Pancreas (tissue), 10 donors: ENCODE measurements around the gene TMEM238. TPM values are rescaled to one million over a fixed set of nuclear protein-coding genes. Genes with fewer than 3 reads are reported as not detected.

ENCODE experiments used
- ATAC-seq, 4 donors: fragments of 200-7000 bp; cut with Tn5 transposase; one replicate each; pipeline versions ENCODE4 v1.8.0 to v1.9.1; 2020; ENCODE audit warnings: mild to moderate bottlenecking in 4 of 4, moderate library complexity in 4 of 4
- DNase-seq, 6 donors: peaks; one replicate each; pipeline ENCODE4 v3.0.0-alpha.2; 2020
- FAIRE-seq: peaks from 2 replicates; lab custom pipeline; 2012; peaks lifted over from hg19 to GRCh38; lab: Jason Lieb, UNC
- H3K27ac ChIP-seq, 4 donors: fragments of 200-600 bp; sonication (generic); 1 replicate in 3 of 4; 2 replicates in 1 of 4; pipeline versions ENCODE4 v1.5.0 to v1.8.0; 2020
- H3K27me3 ChIP-seq, 4 donors: fragments of 200-600 bp; one replicate each; pipeline ENCODE4 v1.8.0; 2021
- H3K36me3 ChIP-seq, 3 donors: fragments of 200-600 bp; sonication (generic) in 1 of 3; one replicate each; pipeline versions ENCODE4 v1.5.0 to v1.8.0; 2020 to 2021
- H3K4me1 ChIP-seq, 3 donors: fragments of 200-600 bp; one replicate each; pipeline ENCODE4 v1.8.0; 2021
- H3K4me3 ChIP-seq, 4 donors: fragments of 200-600 bp; sonication (generic) in 2 of 4; one replicate each; pipeline versions ENCODE4 v1.5.0 to v1.8.0; 2020 to 2021
- H3K9me3 ChIP-seq, 4 donors: fragments of 200-600 bp; one replicate each; pipeline ENCODE4 v1.8.0; 2021
- WGBS, 2 donors: extraction: QIAGEN DNeasy Blood & Tissue Kit; methylation state at CpG; one replicate each; pipeline ENCODE4 v1.1.7; 2013; 5-methylcytosine and 5-hydroxymethylcytosine counted together
- intact Hi-C, 3 donors: fragments of 100-400 bp; cut with DNase I; formaldehyde crosslinking; loops; one replicate each; pipeline versions ENCODE4 v1.11.1 to v1.14.2; 2022
- polyA plus RNA-seq, 2 donors: library from polyadenylated mRNA; stranded (reverse); fragments of 200-250 nt; gene quantifications; one replicate each; pipeline ENCODE4 v1.2.3, GENCODE V29; 2013
- total RNA-seq, 6 donors: library from RNA; stranded (reverse); fragmentation: NEBNext Ultra II Directional in 4 of 6; extraction: Animal tissue kit (Norgen Biotek cat#: 25700) in 4 of 6; gene quantifications; one replicate each; pipeline versions ENCODE4 v1.2.1 to v1.2.4, GENCODE V29; 2021 to 2023
- TF ChIP-seq, protein P1 (sequence below), 4 donors: fragments of 200-600 bp; sonication (generic) in 3 of 4; IDR thresholded peaks; one replicate each; pipeline versions ENCODE4 v1.5.0 to v1.8.0; 2021; ENCODE audit warnings: antibody characterized with exemption in 4 of 4
- donor health status: healthy with polysubstance abuse.
- donor health status: DM: no; HTN: no; CAD: no; lungs with moderate emphysema.
- donor health status: DM: no; HTN: no; CAD: no.
- donor health status: control.
- donor health status: control.
- donor health status: Bipolar disorder and iron deficiency.
- donor health status: DM: yes; HTN: yes; CAD: no.
- donor health status: DM: no; HTN: no; CAD: no.
- donor health status: DM: no; HTN: no; CAD: no.
- donor health status: DM: yes; HTN: yes; CAD: no.

Gene TMEM238
- total and polyA plus RNA-seq, 8 donors, result 0.42 to 32.7 (median 19.8) TPM

DNA sequence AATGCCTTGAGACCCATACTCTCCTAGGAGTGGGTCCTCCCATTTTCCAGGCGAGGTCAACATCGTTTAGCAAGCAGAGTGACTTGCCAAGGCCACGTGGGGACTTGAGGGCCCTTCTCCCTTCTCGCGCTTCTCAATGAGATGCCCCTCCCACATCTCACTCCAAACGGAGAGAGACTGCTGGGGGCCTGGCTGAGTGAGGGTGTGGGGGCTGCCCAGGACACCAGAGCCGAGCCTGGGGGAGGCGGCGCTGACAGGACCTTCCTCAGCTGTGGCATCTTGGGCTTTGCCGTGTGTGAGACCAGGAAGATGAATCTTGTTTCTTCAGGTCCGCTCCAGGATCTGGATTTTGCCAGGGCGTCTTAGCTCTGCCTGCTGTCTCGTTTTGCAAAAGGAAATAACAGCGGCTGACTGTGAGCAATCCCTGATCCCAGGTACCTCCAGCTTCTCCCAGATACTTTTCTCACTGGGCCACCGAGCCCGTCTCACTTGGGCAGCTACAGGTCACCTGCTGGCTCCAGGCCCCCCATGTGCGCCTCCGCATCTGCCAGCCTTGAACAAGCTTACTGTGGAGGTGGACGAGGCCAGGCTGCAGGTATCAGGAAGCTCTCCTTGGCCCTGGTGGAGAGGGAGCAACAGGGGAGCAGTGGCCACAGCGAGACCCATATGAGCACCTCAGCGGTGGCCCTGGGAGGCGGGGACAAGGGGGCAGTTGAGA is 35.6 kb downstream of the TMEM238 start:
- FAIRE-seq, result no peak
- no peak for ATAC-seq
- TF ChIP-seq, protein P1, sequence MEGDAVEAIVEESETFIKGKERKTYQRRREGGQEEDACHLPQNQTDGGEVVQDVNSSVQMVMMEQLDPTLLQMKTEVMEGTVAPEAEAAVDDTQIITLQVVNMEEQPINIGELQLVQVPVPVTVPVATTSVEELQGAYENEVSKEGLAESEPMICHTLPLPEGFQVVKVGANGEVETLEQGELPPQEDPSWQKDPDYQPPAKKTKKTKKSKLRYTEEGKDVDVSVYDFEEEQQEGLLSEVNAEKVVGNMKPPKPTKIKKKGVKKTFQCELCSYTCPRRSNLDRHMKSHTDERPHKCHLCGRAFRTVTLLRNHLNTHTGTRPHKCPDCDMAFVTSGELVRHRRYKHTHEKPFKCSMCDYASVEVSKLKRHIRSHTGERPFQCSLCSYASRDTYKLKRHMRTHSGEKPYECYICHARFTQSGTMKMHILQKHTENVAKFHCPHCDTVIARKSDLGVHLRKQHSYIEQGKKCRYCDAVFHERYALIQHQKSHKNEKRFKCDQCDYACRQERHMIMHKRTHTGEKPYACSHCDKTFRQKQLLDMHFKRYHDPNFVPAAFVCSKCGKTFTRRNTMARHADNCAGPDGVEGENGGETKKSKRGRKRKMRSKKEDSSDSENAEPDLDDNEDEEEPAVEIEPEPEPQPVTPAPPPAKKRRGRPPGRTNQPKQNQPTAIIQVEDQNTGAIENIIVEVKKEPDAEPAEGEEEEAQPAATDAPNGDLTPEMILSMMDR (IDR thresholded peaks at IDR 0.05), result no peak

DNA sequence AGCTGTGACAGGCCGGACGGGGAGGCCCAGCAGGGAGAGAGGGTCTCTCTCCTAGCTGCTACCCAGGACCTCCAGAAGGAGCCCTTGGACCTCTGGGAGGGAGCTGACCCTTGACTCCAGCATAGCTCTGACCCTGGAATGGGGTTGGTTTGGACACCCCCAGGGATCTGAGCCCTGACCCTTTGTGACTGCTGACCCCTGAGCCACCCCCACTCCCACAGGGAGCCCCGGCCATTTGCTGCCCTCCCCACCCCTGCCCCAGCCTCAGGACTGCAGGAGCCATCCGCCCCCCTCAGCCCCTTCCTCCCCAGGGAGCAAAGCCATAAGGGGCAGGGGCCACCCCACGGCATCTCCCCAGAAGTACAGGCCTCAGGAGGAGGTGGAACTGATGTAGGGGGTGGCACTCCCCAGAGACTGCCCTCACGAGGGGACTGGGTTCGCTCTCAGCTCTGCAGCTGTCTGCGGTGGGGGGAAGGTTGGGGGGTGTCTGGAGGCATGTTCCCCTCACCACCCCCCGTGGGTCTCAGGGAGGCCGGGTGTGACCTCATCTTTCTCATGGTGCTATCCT is 36.6 kb downstream of the TMEM238 start:
- Histone ChIP-seq H3K27me3 (no peaks in the 10 kb centered on the region), H3K36me3 (peaks cover 0 to 4% (median 0%) of the 10 kb centered on the region in 3 donors), H3K9me3 (no peaks in the 10 kb centered on the region), H3K4me1 (no peaks in the 10 kb centered on the region), H3K4me3 (no peak overlapping the region), H3K27ac (no peak overlapping the region)
- FAIRE-seq, result no peak
- intact Hi-C loops, result no loop called here
- DNase-seq, result peak in 1 of 6 donors; percentile 61
- 89 to 91% methylated on average over 10 of the region's 10 CpGs for whole genome bisulfite sequencing, 2 donors
- no peak for ATAC-seq
- TF ChIP-seq, protein P1 (IDR thresholded peaks at IDR 0.05), result no peak

More for the DNA sequence above, 35.6 kb downstream of the TMEM238 start:
- DNase-seq, result peak in 1 of 6 donors; percentile 48
- no peak overlapping the region for H3K27ac ChIP-seq
- peaks cover 0 to 1% (median 0%) of the 10 kb centered on the region in 3 donors for H3K4me1 ChIP-seq
- peaks cover 0 to 2% (median 0%) of the 10 kb centered on the region in 4 donors for H3K27me3 ChIP-seq
- intact Hi-C loops, result no loop called here
- H3K4me3 ChIP-seq, result no peak overlapping the region
- 78% methylated on average over 22 of the region's 22 CpGs for WGBS, 2 donors
- no peaks in the 10 kb centered on the region for H3K9me3 ChIP-seq
- H3K36me3 ChIP-seq, result no peaks in the 10 kb centered on the region

DNA sequence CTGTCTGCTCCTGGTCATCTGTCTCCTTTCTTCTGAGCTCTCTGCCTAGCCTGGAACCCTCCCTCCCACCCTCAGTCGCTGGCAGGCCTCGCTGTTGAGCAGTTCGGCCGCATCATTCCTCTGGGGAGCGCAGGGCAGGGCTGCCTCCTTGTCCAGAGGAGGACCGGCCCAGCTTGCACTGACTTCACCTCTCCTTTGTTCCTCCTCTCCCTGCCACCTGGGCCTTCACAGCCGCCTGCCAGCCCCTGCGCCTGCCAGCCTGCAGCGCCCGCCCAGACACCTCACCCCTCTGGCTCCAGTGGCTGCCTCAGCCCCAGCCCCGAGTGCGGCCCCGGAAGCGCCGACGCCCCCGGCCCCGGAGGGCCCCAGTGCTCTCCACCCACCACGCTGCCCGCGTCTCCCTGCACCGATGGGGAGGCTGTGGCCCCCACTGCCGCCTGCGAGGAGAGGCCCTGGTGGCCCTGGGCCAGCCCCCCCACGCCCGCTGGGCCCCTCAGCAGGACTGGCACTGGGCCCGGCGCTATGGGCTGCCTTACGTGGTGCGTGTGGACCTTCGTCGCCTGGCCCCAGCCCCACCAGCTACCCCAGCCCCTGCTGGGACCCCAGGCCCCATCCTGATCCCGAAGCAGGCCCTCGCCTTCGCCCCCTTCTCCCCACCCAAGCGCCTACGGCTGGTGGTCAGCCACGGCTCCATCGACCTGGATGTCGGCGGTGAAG is 37.2 kb downstream of the TMEM238 start:
- 92 to 93% methylated on average over 32 to 41 of the region's 41 CpGs for WGBS, 2 donors
- FAIRE-seq, result no peak

DNA sequence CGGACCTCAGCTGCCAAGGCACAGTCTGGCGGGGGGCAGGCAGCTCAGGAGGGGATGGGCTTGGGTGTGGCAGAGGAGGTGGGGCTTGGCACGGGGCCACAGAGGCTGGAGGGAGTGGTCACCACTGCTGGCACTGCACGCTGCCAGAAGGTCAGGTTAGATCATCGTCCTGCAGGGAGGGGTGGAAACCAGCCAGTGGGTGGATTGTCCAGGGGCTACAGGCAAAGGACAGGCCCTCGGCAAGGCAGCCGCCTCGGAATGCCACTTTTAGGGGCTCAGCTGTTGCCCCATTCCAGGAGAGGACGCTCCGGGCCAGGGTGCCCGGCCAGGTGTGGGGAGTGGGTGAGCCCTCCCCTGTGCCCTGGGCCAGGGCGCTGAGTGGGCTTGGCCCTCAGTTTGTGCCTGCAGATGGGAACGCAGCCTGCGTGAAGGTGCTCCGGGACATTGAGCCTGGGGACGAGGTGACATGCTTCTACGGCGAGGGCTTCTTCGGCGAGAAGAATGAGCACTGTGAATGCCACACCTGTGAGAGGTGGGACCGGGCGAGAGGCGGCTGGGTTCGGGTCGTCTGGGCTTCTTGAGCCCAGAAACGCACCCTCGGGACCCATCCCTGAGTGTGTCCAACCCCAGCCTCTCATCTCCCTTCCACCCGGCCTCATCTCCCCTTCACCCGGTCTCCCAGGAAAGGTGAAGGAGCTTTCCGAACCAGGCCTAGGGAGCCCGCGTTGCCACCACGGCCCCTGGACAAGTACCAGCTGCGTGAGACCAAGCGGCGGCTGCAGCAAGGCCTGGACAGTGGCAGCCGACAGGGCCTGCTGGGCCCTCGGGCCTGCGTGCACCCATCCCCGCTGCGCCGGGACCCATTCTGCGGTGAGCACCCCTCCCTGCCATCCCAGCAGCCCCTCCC is 38.0 kb downstream of the TMEM238 start:
- ATAC-seq, result peak in 2 of 4 donors; percentile 2 to 9

More for the DNA sequence above, 37.2 kb downstream of the TMEM238 start:
- Histone ChIP-seq H3K9me3 (no peaks in the 10 kb centered on the region), H3K4me3 (no peak overlapping the region), H3K4me1 (no peaks in the 10 kb centered on the region), H3K36me3 (peaks cover 0 to 4% (median 0%) of the 10 kb centered on the region in 3 donors), H3K27ac (no peak overlapping the region), H3K27me3 (no peaks in the 10 kb centered on the region)
- intact Hi-C loops, result no loop called here
- peak in 1 of 6 donors; percentile 63 for DNase-seq
- no peak for ATAC-seq
- TF ChIP-seq, protein P1 (IDR thresholded peaks at IDR 0.05), result no peak

More for the DNA sequence above, 38.0 kb downstream of the TMEM238 start:
- Histone ChIP-seq H3K27me3 (no peaks in the 10 kb centered on the region), H3K4me1 (no peaks in the 10 kb centered on the region), H3K36me3 (peaks cover 0 to 4% (median 0%) of the 10 kb centered on the region in 3 donors), H3K27ac (no peak overlapping the region), H3K9me3 (no peaks in the 10 kb centered on the region), H3K4me3 (no peak overlapping the region)
- 86 to 89% methylated on average over 42 to 43 of the region's 43 CpGs for WGBS, 2 donors
- intact Hi-C loops, result no loop called here
- no peak for FAIRE-seq
- TF ChIP-seq, protein P1 (IDR thresholded peaks at IDR 0.05), result no peak
- peak in 3 of 6 donors; percentile 36 to 77 (median 66) for DNase-seq
